Gastroesophageal sphincter (tissue), 3 donors: ENCODE measurements around the gene C6orf52.

Experiments
- EP300 ChIP-seq: sonication (generic); formaldehyde crosslinking; IDR thresholded peaks from one replicate; pipeline ENCODE4 v1.6.1; 2017; ENCODE audit warnings: antibody characterized with exemption, mild to moderate bottlenecking
- POLR2A ChIP-seq, 2 donors: fragments of 450-650 bp; IDR thresholded peaks; one replicate each; pipeline ENCODE4 v1.6.1; 2017; ENCODE audit warnings: antibody characterized with exemption in 2 of 2, mild to moderate bottlenecking in 2 of 2, moderate library complexity in 1 of 2
- POLR2AphosphoS5 ChIP-seq: sonication (generic); formaldehyde crosslinking; IDR thresholded peaks from one replicate; pipeline ENCODE4 v1.6.1; 2017; ENCODE audit warnings: antibody characterized with exemption
- TF ChIP-seq, protein P1 (sequence below), 4 experiments: fragments of 200-600 bp in 2 of 4; fragments of 450-650 bp in 2 of 4; sonication (generic) in 1 of 4; IDR thresholded peaks; one replicate each; pipeline ENCODE4 v1.5.1; 2017 to 2019; ENCODE audit warnings: antibody characterized with exemption in 4 of 4, mild to moderate bottlenecking in 2 of 4, moderate library complexity in 2 of 4

DNA sequence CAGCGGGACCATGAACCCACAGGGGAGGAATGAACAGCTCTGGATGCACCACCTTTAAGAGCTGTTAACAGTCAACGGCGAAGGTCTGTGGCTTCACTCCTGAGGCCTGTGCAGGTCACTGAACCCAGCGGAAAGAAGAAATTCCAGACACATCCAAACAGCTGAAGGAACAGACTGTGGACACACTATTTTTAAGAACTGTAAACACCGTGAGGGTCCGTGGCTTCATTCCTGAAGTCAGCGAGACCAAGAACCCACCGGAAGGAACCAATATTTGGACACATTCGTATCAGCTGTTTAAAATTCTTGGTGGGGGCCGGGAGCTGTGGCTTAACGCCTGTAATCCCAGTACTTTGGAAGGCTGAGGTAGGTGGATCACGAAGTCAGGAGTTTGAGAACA, 47.8 kb upstream of the C6orf52 start:
- TF ChIP-seq, protein P1, sequence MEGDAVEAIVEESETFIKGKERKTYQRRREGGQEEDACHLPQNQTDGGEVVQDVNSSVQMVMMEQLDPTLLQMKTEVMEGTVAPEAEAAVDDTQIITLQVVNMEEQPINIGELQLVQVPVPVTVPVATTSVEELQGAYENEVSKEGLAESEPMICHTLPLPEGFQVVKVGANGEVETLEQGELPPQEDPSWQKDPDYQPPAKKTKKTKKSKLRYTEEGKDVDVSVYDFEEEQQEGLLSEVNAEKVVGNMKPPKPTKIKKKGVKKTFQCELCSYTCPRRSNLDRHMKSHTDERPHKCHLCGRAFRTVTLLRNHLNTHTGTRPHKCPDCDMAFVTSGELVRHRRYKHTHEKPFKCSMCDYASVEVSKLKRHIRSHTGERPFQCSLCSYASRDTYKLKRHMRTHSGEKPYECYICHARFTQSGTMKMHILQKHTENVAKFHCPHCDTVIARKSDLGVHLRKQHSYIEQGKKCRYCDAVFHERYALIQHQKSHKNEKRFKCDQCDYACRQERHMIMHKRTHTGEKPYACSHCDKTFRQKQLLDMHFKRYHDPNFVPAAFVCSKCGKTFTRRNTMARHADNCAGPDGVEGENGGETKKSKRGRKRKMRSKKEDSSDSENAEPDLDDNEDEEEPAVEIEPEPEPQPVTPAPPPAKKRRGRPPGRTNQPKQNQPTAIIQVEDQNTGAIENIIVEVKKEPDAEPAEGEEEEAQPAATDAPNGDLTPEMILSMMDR (IDR thresholded peaks at IDR 0.05) = no peak
- TF ChIP-seq POLR2A (IDR thresholded peaks at IDR 0.05) (no peak), POLR2AphosphoS5 (no peak), EP300 (no peak)
